Calu3 (cell line): ENCODE results near the gene SLC27A3. TPM values are rescaled to one million over a fixed set of nuclear protein-coding genes. Genes with fewer than 3 reads are reported as not detected.
"Not testable (repeated sequence)": the region's sequence is repeated elsewhere in the genome, so short reads cannot be mapped to it uniquely, and the experiment has no call there.

ENCODE experiments used
- BruUV-seq: library from RNA; stranded (reverse); fragments of 400-500 nt; replicated peaks from 2 replicates; lab custom pipeline; 2021; lab: Mats Ljungman, UMichigan
- CTCF ChIA-PET: fragments of 300-600 bp; sonication (Branson Sonifier 250); formaldehyde crosslinking; loops from one replicate; lab custom pipeline; 2022; ENCODE audit warnings: antibody characterized with exemption; lab: Charles Lee
- DNase-seq: peaks from one replicate; pipeline ENCODE4 v3.0.0; 2022
- H3K27ac Mint-ChIP-seq: one replicate; pipeline ENCODE4 v1.8.0; 2022; ENCODE audit warnings: mixed read lengths; ENCODE audit not compliant: unreplicated experiment
- H3K27me3 Mint-ChIP-seq: one replicate; pipeline ENCODE4 v1.8.0; 2022; ENCODE audit warnings: mixed read lengths; ENCODE audit not compliant: unreplicated experiment
- H3K36me3 Mint-ChIP-seq: one replicate; pipeline ENCODE4 v1.8.0; 2022; ENCODE audit warnings: mild to moderate bottlenecking, moderate library complexity, mixed read lengths; ENCODE audit not compliant: insufficient read depth, unreplicated experiment
- H3K4me1 Mint-ChIP-seq: one replicate; pipeline ENCODE4 v1.8.0; 2022; ENCODE audit warnings: mild to moderate bottlenecking, low read depth, mixed read lengths; ENCODE audit not compliant: unreplicated experiment
- H3K4me3 Mint-ChIP-seq: one replicate; pipeline ENCODE4 v1.8.0; 2022; ENCODE audit warnings: mild to moderate bottlenecking, low read depth, moderate library complexity, mixed read lengths; ENCODE audit not compliant: unreplicated experiment
- H3K9me3 Mint-ChIP-seq: one replicate; pipeline ENCODE4 v1.8.0; 2022; ENCODE audit warnings: low read depth, mixed read lengths; ENCODE audit not compliant: unreplicated experiment
- CTCF ChIP-seq: fragments of 200-600 bp; IDR thresholded peaks from one replicate; pipeline ENCODE4 v1.8.0; 2022; ENCODE audit warnings: antibody characterized with exemption; ENCODE audit not compliant: unreplicated experiment
- intact Hi-C: fragments of 100-400 bp; cut with micrococcal nuclease; formaldehyde crosslinking; loops from one replicate; pipeline ENCODE4 v1.10.0; 2022; ENCODE audit not compliant: unreplicated experiment
- total RNA-seq: library from RNA; stranded (reverse); gene quantifications from 2 replicates; pipeline ENCODE4 v1.2.3, GENCODE V29; 2022

SLC27A3 gene
- total RNA-seq, 1 experiment from 2014 or later = 11.9 TPM

GRCh38 chr1:153764310-153764709, 10.9 kb upstream of the SLC27A3 start:
- intact Hi-C loops = no loop called here

GRCh38 chr1:153766663-153767062, 8.5 kb upstream of the SLC27A3 start:
- H3K27ac Mint-ChIP-seq, H3K27me3 Mint-ChIP-seq, intact Hi-C loops, H3K4me3 Mint-ChIP-seq, BruUV-seq, H3K9me3 Mint-ChIP-seq, DNase-seq, H3K4me1 Mint-ChIP-seq: not testable (repeated sequence)
- CTCF ChIA-PET = interaction anchor here (0.7 kb wide), 2 partner anchors 9 to 54 kb away, joined by 3 to 6 read pairs; no protein-coding TSS in a partner anchor
- peaks cover 44% of the 10 kb centered on the region for H3K36me3 Mint-ChIP-seq

More at GRCh38 chr1:153764310-153764709, 10.9 kb upstream of the SLC27A3 start:
- no TSS peak for BruUV-seq
- H3K4me3 Mint-ChIP-seq = no peak overlapping the region
- H3K27me3 Mint-ChIP-seq = no peaks in the 10 kb centered on the region
- TF ChIP-seq CTCF = no peak
- no peak for DNase-seq
- H3K9me3 Mint-ChIP-seq = no peaks in the 10 kb centered on the region
- H3K4me1 Mint-ChIP-seq = peaks cover 8% of the 10 kb centered on the region
- H3K27ac Mint-ChIP-seq = no peak overlapping the region
- CTCF ChIA-PET = no interaction called here
- H3K36me3 Mint-ChIP-seq = peaks cover 42% of the 10 kb centered on the region

GRCh38 chr1:153767519-153767918, 7.7 kb upstream of the SLC27A3 start:
- Mint-ChIP-seq H3K4me1 (peaks cover 8% of the 10 kb centered on the region), H3K9me3 (no peaks in the 10 kb centered on the region), H3K27ac (no peak overlapping the region), H3K36me3 (peaks cover 48% of the 10 kb centered on the region), H3K4me3 (no peak overlapping the region), H3K27me3 (no peaks in the 10 kb centered on the region)
- BruUV-seq = no TSS peak
- CTCF ChIA-PET = interaction anchor here (0.6 kb wide), 1 partner anchor 35 kb away, joined by 3 read pairs; no protein-coding TSS in a partner anchor
- TF ChIP-seq CTCF = no peak
- no peak for DNase-seq
- intact Hi-C loops = no loop called here

- H3K4me1 Mint-ChIP-seq = peaks cover 8% of the 10 kb centered on the region
- H3K9me3 Mint-ChIP-seq = no peaks in the 10 kb centered on the region
- H3K27ac Mint-ChIP-seq = no peak overlapping the region
- intact Hi-C loops = no loop called here
- no peak for DNase-seq
- H3K36me3 Mint-ChIP-seq = peaks cover 48% of the 10 kb centered on the region
- H3K27me3 Mint-ChIP-seq = no peaks in the 10 kb centered on the region
- no TSS peak for BruUV-seq
- CTCF ChIA-PET = interaction anchor here (0.7 to 1.0 kb wide), 2 partner anchors 9 to 41 kb away, joined by 3 read pairs; partner anchors contain the start of gene INTS3
- H3K4me3 Mint-ChIP-seq = no peak overlapping the region
- TF ChIP-seq CTCF = no peak
Measured at GRCh38 chr1:153768316-153769181, 6.7 kb upstream of the SLC27A3 start.
